HUES6 (cell line): ENCODE results near the gene IRX4.

Experiments
- H3K27ac ChIP-seq: 2 replicates; pipeline ENCODE4 v1.7.0; 2013; ENCODE audit warnings: low read depth, mild to moderate bottlenecking, low read length, inconsistent platforms
- H3K27me3 ChIP-seq: 2 replicates; pipeline ENCODE4 v1.6.1; 2013; ENCODE audit warnings: low read length; ENCODE audit not compliant: control insufficient read depth, insufficient read depth
- H3K36me3 ChIP-seq: 2 replicates; pipeline ENCODE4 v1.6.1; 2013; ENCODE audit warnings: low read length; ENCODE audit not compliant: control insufficient read depth, insufficient read depth
- H3K4me1 ChIP-seq: 2 replicates; pipeline ENCODE4 v1.6.1; 2013; ENCODE audit warnings: low read length; ENCODE audit not compliant: control insufficient read depth, insufficient read depth
- H3K4me3 ChIP-seq: 2 replicates; pipeline ENCODE4 v1.5.1; 2013; ENCODE audit warnings: low read depth, low read length
- H3K9ac ChIP-seq: one replicate; pipeline ENCODE4 v1.6.1; 2013; ENCODE audit warnings: mild to moderate bottlenecking, low read length
- H3K9me3 ChIP-seq: 2 replicates; pipeline ENCODE4 v1.6.1; 2013; ENCODE audit warnings: low read depth, low read length; ENCODE audit not compliant: control insufficient read depth, insufficient read depth

Gene IRX4

GRCh38 chr5:1832511-1833250 is 50.0 kb downstream of the IRX4 start:
- H3K9me3 ChIP-seq, result no peaks in the 10 kb centered on the region
- H3K27me3 ChIP-seq, result no peaks in the 10 kb centered on the region; the same call in 1 of the 2 replicates
- H3K4me3 ChIP-seq, result no peak overlapping the region
- H3K36me3 ChIP-seq, result no peaks in the 10 kb centered on the region
- H3K27ac ChIP-seq, result no peak overlapping the region
- peaks cover 30% of the 10 kb centered on the region for H3K4me1 ChIP-seq
- H3K9ac ChIP-seq, result no peak overlapping the region

- H3K9ac ChIP-seq, result no peak overlapping the region
- H3K9me3 ChIP-seq, result no peaks in the 10 kb centered on the region
- peaks cover 30% of the 10 kb centered on the region for H3K4me1 ChIP-seq
- no peak overlapping the region for H3K4me3 ChIP-seq
- H3K27me3 ChIP-seq, result no peaks in the 10 kb centered on the region; the same call in 1 of the 2 replicates
- H3K27ac ChIP-seq, result no peak overlapping the region
- no peaks in the 10 kb centered on the region for H3K36me3 ChIP-seq
Measured at GRCh38 chr5:1831677-1832313, 50.9 kb downstream of the IRX4 start.

GRCh38 chr5:1831257-1831656 is 51.5 kb downstream of the IRX4 start:
- Histone ChIP-seq H3K4me1 (peaks cover 30% of the 10 kb centered on the region), H3K36me3 (no peaks in the 10 kb centered on the region), H3K9ac (no peak overlapping the region)

GRCh38 chr5:1830571-1831228 is 52.0 kb downstream of the IRX4 start:
- no peaks in the 10 kb centered on the region; the same call in 1 of the 2 replicates for H3K27me3 ChIP-seq
- no peak overlapping the region for H3K9ac ChIP-seq
- H3K9me3 ChIP-seq, result no peaks in the 10 kb centered on the region
- no peak overlapping the region for H3K4me3 ChIP-seq
- H3K27ac ChIP-seq, result no peak overlapping the region
- peaks cover 30% of the 10 kb centered on the region for H3K4me1 ChIP-seq
- H3K36me3 ChIP-seq, result no peaks in the 10 kb centered on the region

More at GRCh38 chr5:1831257-1831656, 51.5 kb downstream of the IRX4 start:
- no peak overlapping the region for H3K27ac ChIP-seq
- no peaks in the 10 kb centered on the region for H3K9me3 ChIP-seq
- H3K27me3 ChIP-seq, result no peaks in the 10 kb centered on the region; the same call in 1 of the 2 replicates
- H3K4me3 ChIP-seq, result no peak overlapping the region

- peak overlapping the region; percentile 54 for H3K4me3 ChIP-seq
- H3K36me3 ChIP-seq, result peaks cover 14% of the 10 kb centered on the region
- H3K9ac ChIP-seq, result no peak overlapping the region
- H3K27me3 ChIP-seq, result no peaks in the 10 kb centered on the region
- no peak overlapping the region for H3K27ac ChIP-seq
- peaks cover 18% of the 10 kb centered on the region for H3K4me1 ChIP-seq
- no peaks in the 10 kb centered on the region for H3K9me3 ChIP-seq
Measured at GRCh38 chr5:1827886-1828397, 54.8 kb downstream of the IRX4 start.
